Left lung (tissue), 10 donors: ENCODE measurements around the gene CALN1. TPM values are rescaled to one million over a fixed set of nuclear protein-coding genes. Genes with fewer than 3 reads are reported as not detected.
"Not testable (repeated sequence)": the region's sequence is repeated elsewhere in the genome, so short reads cannot be mapped to it uniquely, and the experiment has no call there.

Experiments used
- ATAC-seq: fragments of 200-7000 bp; cut with Tn5 transposase; one replicate; pipeline ENCODE4 v1.9.1; 2020; ENCODE audit warnings: moderate library complexity
- DNase-seq, 4 donors: peaks; one replicate each; pipeline ENCODE4 v3.0.0-alpha.2; 2013 to 2020
- H3K27ac ChIP-seq, 2 donors: fragments of 200-600 bp; sonication (generic) in 1 of 2; one replicate each; pipeline versions ENCODE4 v1.5.0 to v1.8.0; 2020 to 2021
- H3K27me3 ChIP-seq, 2 donors: fragments of 200-600 bp; sonication (generic) in 1 of 2; one replicate each; pipeline versions ENCODE4 v1.5.0 to v1.8.0; 2020 to 2021
- H3K36me3 ChIP-seq, 2 donors: fragments of 200-600 bp; sonication (generic) in 1 of 2; one replicate each; pipeline versions ENCODE4 v1.5.0 to v1.8.0; 2020 to 2021
- H3K4me1 ChIP-seq, 2 donors: fragments of 200-600 bp; one replicate each; pipeline ENCODE4 v1.8.0; 2021
- H3K4me3 ChIP-seq, 2 donors: fragments of 200-600 bp; sonication (generic) in 1 of 2; one replicate each; pipeline versions ENCODE4 v1.5.0 to v1.8.0; 2020 to 2021; ENCODE audit warnings: mild to moderate bottlenecking in 1 of 2
- H3K9me3 ChIP-seq, 2 donors: fragments of 200-600 bp; sonication (generic) in 1 of 2; one replicate each; pipeline versions ENCODE4 v1.5.0 to v1.8.0; 2020 to 2021
- intact Hi-C, 2 donors: fragments of 100-400 bp; cut with DNase I; formaldehyde crosslinking; loops; one replicate each; pipeline versions ENCODE4 v1.11.2 to v1.14.2; 2022
- polyA plus RNA-seq, 6 donors: library from polyadenylated mRNA; unstranded; fragments of 120-200 nt; gene quantifications; one replicate each; pipeline ENCODE4 v1.2.1, GENCODE V29; 2013; ENCODE audit not compliant: insufficient read length in 6 of 6
- total RNA-seq, 2 donors: library from RNA; stranded (reverse); fragmentation: NEBNext Ultra II Directional; extraction: Animal tissue kit (Norgen Biotek cat#: 25700); gene quantifications; one replicate each; pipeline ENCODE4 v1.2.1, GENCODE V29; 2021
- TF ChIP-seq, protein P1 (sequence below), 2 donors: fragments of 200-600 bp; sonication (generic) in 1 of 2; IDR thresholded peaks; one replicate each; pipeline versions ENCODE4 v1.5.0 to v1.8.0; 2021; ENCODE audit warnings: antibody characterized with exemption in 2 of 2
- donor health status: DM: no; HTN: yes; CAD: no.
- donor health status: DM: no; HTN: no; CAD: no.

The CALN1 gene
- total and polyA plus RNA-seq, 8 donors, result 0.10 to 0.52 (median 0.26) TPM; not detected in 2

DNA sequence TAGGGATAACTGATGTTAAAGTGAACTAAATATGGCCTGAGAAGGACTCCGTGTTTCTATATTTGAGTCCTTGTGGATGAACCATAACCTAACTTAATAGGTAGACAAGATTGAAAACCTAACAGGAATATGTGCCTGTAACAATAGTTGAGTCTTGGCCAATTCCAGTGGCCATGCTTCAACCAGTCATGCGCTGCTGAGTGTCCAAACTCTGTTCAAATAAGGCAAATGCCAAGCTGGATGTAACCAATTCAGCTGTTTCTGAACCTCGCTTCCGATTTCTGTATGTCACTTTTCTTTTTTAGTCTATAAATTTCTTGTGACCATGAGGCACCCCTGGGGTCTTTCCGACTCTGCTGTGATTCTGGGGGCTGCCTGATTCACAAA lies 672.0 kb downstream of the CALN1 start:
- no peak overlapping the region for H3K27ac ChIP-seq
- no peaks in the 10 kb centered on the region for H3K9me3 ChIP-seq
- ATAC-seq (no peak), DNase-seq (no peak)
- H3K36me3 ChIP-seq, result no peaks in the 10 kb centered on the region
- H3K4me1 ChIP-seq, result no peaks in the 10 kb centered on the region
- H3K27me3 ChIP-seq, result no peaks in the 10 kb centered on the region
- H3K4me3 ChIP-seq, result no peak overlapping the region
- TF ChIP-seq, protein P1, sequence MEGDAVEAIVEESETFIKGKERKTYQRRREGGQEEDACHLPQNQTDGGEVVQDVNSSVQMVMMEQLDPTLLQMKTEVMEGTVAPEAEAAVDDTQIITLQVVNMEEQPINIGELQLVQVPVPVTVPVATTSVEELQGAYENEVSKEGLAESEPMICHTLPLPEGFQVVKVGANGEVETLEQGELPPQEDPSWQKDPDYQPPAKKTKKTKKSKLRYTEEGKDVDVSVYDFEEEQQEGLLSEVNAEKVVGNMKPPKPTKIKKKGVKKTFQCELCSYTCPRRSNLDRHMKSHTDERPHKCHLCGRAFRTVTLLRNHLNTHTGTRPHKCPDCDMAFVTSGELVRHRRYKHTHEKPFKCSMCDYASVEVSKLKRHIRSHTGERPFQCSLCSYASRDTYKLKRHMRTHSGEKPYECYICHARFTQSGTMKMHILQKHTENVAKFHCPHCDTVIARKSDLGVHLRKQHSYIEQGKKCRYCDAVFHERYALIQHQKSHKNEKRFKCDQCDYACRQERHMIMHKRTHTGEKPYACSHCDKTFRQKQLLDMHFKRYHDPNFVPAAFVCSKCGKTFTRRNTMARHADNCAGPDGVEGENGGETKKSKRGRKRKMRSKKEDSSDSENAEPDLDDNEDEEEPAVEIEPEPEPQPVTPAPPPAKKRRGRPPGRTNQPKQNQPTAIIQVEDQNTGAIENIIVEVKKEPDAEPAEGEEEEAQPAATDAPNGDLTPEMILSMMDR (IDR thresholded peaks at IDR 0.05), result no peak
- intact Hi-C loops, result no loop called here

DNA sequence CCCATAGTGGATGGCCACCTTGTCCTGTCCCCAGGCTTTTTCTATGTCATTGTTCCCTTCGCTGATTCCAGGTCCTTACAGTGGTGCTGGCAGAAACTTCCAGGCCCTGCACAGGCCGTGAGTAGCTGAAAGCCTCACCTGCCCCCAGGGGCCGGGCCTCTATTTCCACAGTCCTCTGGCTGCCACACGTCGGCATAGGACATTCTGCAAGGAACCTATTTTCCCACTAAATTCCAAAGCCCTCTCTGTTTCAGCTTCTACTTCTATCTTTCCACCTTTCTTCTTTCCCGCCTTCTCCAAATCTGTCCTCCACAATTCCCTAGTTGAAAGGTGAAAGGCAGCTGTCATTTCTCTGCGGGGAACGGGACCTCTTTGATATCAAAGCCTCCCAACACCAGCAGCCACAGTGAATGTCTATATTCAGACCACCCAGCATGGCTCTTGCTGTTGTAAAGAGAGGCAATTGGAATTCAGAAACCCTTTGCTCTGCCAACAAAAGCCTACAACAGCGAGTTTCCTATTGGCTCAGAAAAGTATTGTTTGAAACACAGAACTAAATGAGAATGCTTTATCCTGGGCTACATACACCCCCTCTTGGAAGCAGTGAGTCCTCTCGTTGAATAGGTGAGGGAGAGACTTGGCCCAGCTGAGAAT lies 672.5 kb downstream of the CALN1 start:
- Histone ChIP-seq H3K27ac (no peak overlapping the region), H3K9me3 (no peaks in the 10 kb centered on the region), H3K4me3 (no peak overlapping the region), H3K4me1 (no peaks in the 10 kb centered on the region), H3K27me3 (no peaks in the 10 kb centered on the region), H3K36me3 (no peaks in the 10 kb centered on the region)
- DNase-seq, result no peak
- no peak for ATAC-seq
- intact Hi-C loops, result loop anchor here (5.0 to 10.0 kb wide), 2 partner anchors 882 to 905 kb away; no protein-coding TSS in a partner anchor
- TF ChIP-seq, protein P1 (IDR thresholded peaks at IDR 0.05), result no peak

DNA sequence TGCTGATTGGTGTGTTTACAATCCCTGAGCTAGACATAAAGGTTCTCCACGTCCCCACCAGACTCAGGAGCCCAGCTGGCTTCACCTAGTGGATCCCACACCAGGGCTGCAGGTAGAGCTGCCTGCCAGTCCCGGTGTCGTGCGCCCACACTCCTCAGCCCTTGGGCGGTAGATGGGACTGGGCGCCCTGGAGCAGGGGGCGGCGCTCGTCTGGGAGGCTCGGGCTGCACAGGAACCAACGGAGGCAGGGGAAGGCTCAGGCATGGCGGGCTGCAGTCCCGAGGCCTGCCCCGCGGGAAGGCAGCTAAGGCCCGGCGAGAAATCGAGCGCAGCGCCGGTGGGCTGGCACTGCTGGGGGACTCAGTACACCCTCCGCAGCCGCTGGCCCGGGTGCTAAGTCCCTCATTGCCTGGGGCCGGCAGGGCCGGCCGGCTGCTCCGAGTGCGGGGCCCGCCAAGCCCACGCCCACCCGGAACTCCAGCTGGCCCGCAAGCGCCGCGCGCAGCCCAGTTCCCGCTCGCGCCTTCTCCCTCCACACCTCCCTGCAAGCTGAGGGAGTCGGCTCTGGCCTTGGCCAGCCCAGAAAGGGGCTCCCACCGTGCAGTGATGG lies 674.1 kb downstream of the CALN1 start:
- not testable (repeated sequence) for H3K4me1 ChIP-seq, H3K9me3 ChIP-seq, H3K36me3 ChIP-seq, ATAC-seq, DNase-seq, H3K4me3 ChIP-seq, H3K27ac ChIP-seq, H3K27me3 ChIP-seq
- intact Hi-C loops, result loop anchor here (5.0 to 10.0 kb wide), 2 partner anchors 881 to 903 kb away; no protein-coding TSS in a partner anchor

DNA sequence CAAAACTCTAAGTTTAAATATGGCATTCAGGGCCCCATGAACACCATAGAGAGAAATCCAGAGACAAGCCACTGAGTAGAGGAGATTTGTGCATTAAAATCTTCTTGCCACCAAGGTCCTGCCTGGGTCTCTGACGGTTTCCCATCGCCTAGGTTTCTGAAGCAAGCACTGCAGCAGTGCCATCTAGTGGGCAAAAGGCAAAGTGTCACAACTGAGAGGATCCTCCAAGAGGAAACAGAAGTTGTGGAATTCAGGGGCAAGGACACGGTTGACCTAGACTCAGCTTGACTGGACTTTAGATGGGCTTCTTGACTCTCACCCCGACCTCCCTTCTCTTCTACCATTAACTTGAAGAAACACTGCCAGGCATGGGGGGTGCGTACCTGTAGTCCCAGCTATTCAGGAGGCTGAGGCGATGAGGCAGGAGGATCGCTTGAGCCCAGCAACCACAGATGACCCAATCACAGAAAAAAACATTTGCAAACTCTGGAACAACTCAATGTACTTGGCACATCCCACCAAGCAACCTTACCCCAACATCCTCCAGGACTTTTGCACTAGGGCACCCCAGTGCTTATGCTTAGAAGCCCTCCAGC lies 676.1 kb downstream of the CALN1 start:
- DNase-seq (peak in 3 of 4 donors; percentile 51 to 84 (median 69)), ATAC-seq (peak; percentile 88)
- no peak overlapping the region for H3K4me3 ChIP-seq
- TF ChIP-seq, protein P1 (IDR thresholded peaks at IDR 0.05), result peak; percentile 79 to 83
- H3K4me1 ChIP-seq, result no peaks in the 10 kb centered on the region
- no peak overlapping the region for H3K27ac ChIP-seq
- intact Hi-C loops, result loop anchor here (5.0 to 10.0 kb wide), 2 partner anchors 879 to 901 kb away; no protein-coding TSS in a partner anchor
- peaks cover 0 to 8% of the 10 kb centered on the region in 2 donors for H3K27me3 ChIP-seq
- no peaks in the 10 kb centered on the region for H3K9me3 ChIP-seq
- H3K36me3 ChIP-seq, result no peaks in the 10 kb centered on the region

DNA sequence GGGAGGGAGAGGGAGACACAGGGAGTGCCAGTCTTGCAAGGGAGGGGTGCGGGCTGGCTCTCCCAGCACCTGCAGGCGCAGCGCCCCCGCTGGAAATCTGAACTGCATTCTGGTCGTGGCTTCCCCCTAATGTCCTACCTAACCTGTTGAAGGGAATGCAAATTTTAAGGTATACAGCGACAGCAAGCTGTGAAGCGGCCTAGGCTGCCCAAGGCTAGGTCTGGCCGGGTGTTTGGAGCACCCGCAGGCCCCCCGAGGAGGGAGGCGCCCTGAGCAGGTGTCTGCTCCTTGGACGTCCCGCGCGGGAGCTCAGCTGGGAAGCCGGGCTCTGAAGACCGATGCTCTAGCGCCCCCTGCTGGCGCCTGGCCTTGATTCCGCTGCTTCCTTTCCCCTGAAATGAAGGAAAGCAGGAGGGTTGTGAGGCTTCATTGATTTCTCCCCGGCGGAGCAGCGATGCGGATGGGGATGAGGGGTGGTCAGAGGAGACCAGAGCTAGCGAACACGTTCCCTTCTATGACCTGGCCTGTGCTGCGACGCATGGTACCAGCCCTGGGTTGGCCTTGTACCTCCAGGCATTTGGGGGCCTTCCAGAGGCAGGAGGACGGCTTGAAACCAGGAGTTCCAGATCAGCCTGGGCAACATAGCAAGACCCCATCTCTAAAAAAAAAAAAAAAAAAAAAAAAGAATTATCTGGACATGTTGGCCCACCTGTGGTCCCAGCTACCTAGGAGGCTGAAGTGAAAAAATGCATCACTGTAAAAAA lies 678.8 kb downstream of the CALN1 start:
- intact Hi-C loops, result loop anchor here in 1 of 2 donors (10.0 kb wide), 1 partner anchor 898 kb away; no protein-coding TSS in a partner anchor
- TF ChIP-seq, protein P1 (IDR thresholded peaks at IDR 0.05), result peak; percentile 82 to 88
- Histone ChIP-seq H3K27ac (no peak overlapping the region), H3K27me3 (peaks cover 0 to 8% of the 10 kb centered on the region in 2 donors), H3K4me1 (no peaks in the 10 kb centered on the region), H3K4me3 (no peak overlapping the region), H3K36me3 (no peaks in the 10 kb centered on the region), H3K9me3 (no peaks in the 10 kb centered on the region)
- ATAC-seq (peak; percentile 90), DNase-seq (peak; percentile 69 to 93 (median 83))
